ENCODE measurements around the gene FOXO1.

The FOXO1 gene

GRCh38 chr13:40635315-40635995 lies 31.0 kb downstream of the FOXO1 start:
- no peak for DNase-seq

DNA sequence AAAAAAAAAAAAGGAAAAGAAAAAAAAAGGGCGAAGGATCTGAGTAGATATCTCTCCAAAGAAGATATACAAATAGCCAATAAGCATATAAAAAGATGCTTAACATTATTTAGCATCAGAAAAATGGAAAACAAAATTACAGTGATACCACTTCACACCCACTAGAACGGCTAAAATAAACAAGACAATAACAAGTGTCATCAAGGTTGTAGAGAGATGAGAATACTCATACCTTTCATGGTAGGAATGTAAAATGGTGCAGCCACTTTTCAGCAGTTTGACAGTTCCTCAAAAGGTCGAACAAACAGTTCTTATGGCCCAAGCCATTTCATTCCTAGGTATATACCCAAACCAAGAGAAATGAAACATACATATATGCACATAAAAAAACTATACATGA lies 33.5 kb downstream of the FOXO1 start:
- no peak for DNase-seq

DNA sequence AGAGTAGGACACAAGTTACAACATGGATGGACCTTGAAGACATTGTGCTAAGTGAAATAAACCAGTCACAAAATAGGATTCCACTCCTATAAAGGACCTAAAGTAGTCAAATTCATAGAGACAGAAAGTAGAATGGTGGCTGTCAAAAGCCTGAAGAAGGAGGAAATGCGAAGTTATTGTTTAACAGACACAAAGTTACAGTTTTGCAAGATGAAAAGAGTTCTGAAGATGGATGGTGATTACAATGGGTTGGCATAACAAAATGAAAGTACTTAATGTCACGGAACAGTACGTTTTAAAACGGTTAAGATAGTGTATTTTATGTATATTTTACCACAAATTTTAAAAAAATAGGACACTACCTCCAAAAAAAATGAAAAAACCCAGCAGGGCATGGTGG lies 34.8 kb downstream of the FOXO1 start:
- no peak for DNase-seq

DNA sequence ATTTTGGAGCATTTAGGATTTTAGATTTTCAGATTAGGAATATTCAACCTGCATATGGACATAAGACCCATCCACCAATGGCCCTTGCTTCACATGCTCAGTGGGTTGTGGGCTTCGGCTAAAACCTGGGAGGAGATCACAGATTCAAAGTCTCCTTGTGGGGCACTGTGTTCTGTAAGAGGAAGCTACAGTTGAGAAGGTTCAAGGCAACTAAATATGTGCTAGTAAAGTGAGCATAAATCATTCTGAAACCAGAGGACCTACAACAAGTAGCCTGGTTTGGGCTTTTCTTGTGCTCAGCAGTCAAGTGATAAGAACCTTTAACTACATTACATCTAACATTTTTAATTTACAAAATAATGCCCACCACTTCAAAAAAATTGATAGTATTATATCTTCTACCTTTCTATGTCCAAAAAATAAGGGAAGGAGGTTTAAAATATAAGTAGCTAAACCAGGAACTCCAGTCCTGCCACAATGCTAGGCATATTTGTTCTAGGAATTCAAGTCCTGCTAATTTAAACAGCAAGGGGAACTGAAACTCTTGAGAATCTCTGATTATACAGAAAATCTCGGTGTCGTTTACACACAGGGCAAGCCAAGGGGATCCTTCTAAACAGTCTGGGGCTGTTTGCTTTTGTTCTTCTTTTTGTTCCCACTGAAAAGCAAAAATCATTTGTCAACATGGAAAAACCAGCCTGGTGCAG lies 36.6 kb downstream of the FOXO1 start:
- no peak for DNase-seq

GRCh38 chr13:40626977-40627376 lies 39.5 kb downstream of the FOXO1 start:
- no peak for DNase-seq

DNA sequence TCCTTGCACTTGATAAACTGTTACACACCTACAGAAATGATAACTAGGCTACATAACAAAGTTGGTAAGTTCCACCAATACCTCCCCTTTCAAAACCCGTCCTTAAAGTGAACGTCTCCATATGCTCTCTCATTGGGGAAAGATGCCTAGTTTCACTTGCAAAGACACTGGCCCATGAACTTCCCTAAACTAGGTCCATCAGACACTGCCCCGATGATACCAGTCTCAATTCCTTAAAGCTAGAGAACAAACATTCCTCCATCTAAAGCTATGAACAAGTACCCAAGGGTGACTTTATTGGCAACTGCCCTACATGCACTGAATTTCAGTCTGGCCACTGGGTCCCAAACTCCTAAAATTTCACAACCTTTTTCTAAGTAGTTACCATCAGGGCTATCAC lies 39.9 kb downstream of the FOXO1 start:
- DNase-seq: no peak

GRCh38 chr13:40624986-40625385 lies 41.5 kb downstream of the FOXO1 start:
- DNase-seq: no peak

DNA sequence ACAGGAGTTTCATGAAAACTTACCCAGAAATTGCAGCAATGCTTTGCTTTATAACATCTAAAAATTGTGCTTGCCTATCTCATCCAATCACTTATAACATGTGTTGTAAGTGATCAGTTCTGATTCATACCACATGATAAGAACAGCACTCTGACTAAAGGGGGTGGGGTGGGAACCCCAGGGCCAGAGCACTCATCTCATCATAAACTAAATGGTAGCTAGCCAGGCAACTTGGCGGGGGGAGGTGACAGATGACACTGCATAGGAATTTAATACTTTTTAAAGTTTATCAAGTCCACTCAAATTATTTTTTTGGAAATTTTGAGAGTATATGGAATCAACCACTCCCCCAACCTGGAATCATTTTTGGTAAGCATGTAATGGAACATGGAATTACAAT lies 42.1 kb downstream of the FOXO1 start:
- DNase-seq: peak; percentile 54

DNA sequence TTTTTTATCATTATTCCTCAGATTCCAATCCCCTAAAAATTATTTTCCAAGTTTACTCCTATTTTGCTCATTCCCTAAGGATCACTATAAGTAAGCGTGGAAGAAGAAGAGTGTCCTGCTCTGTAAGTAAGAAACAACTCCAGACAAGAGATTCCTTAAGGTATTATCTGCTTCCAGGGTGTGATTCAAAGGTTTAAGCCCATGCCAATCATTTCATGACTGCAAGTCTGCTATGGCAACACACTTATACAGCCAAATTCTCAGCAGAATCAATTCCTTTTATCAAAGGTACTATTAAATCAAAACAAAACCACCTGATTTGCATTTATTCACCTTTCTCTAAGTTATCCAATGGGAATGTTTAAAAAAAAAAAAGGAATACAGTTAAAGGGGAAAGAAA lies 43.7 kb downstream of the FOXO1 start:
- no peak for DNase-seq

DNA sequence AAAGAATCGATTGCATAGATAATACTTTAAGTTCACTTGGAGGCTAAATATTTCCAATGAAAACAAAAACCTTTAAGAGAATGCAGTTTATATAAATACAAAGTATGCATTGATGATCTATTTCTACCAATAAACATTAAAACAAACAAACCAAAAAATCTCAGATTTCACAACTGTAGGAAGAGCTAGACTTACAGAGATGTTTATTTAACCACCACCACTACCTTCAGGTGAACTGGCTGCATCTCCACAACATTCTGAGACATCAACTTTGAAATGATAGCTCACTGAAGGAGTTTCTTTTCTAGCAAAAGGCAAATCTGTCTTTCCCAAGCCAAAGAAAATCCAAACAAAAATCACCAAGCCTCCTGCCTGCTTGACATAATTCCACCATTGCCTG lies 44.2 kb downstream of the FOXO1 start:
- no peak for DNase-seq

- DNase-seq: no peak
Observed at GRCh38 chr13:40619479-40619814, 47.0 kb downstream of the FOXO1 start.

- DNase-seq: no peak
Observed at GRCh38 chr13:40618581-40619478, 47.6 kb downstream of the FOXO1 start.

DNA sequence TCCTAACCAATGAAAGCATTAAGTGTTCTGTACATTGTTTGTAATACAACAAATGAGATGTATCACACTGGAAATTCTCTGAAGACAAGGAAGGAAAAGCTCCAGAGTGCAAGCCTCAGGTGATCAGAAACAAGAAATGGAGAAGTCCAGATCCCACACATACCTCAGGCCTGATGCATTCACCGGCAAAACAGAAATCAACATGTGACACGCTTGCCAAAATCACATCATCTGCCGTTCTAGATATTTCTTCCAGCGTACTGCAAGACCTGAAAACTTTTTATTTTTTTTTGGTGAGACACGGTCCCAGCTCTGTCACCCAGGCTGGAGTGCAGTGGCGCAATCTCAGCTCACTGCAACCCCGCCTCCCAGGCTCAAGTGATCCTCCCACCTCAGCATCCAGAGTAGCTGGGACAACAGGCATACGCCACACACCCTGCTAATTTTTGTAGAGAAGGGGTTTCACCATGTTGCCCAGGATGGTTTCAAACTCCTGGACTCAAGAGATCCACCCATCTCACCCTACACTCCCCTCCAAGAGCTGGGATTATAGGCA lies 48.6 kb downstream of the FOXO1 start:
- DNase-seq: no peak

GRCh38 chr13:40615619-40616018 lies 50.8 kb downstream of the FOXO1 start:
- no peak for DNase-seq

GRCh38 chr13:40613914-40614313 lies 52.5 kb downstream of the FOXO1 start:
- DNase-seq: no peak

DNA sequence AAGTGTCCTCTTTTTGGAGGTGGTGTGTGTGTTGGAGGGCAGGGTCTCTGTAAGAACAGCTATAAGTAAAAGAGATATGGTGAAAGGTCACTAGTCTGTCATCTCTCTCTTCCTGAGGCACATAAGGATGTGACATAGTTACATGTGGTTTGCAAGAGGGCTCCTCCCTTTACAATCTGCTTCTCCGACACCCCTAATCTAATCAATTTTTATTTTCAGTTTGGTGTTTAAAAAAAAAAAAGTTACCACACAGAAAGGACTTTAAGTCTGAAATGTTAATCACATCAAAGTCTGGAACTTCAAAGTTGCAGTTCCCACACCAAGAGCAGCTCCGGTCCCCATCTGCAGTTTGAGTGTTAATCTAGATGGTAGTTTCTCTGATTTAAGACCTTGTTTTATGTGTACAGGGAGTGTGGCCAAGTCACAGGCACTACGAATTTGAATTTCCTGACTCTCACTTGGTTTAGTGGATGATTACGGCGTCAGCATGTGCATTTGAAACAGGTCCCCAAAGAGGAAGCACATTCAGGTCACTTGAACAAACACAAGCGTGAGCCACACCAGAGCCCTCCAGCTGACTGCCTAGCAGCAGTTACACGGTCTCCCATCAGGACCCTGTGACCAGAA lies 53.1 kb downstream of the FOXO1 start:
- peak; percentile 81 for DNase-seq

- DNase-seq: no peak
Observed at GRCh38 chr13:40612041-40612440, 54.4 kb downstream of the FOXO1 start.

- no peak for DNase-seq
Observed at GRCh38 chr13:40611635-40612034, 54.8 kb downstream of the FOXO1 start.

DNA sequence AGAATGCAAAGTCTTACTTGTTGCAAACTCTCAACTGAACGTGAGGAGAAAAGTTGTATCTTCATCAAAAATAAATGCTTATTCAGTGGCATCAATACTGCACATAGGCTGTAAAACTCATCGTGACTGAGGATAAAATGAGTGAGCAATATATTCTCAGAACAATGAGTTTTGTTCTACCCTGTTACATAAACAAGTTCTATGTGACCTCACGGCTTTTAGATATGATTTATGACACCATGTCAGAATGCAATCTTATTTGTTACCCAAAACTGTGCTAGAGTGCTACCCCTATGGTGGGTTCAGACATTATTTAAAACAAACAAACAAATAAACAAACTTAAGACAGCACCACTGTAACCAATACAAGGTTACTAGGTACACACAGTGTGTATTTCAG lies 55.4 kb downstream of the FOXO1 start:
- no peak for DNase-seq

- no peak for DNase-seq
Observed at GRCh38 chr13:40609972-40610726, 56.3 kb downstream of the FOXO1 start.

DNA sequence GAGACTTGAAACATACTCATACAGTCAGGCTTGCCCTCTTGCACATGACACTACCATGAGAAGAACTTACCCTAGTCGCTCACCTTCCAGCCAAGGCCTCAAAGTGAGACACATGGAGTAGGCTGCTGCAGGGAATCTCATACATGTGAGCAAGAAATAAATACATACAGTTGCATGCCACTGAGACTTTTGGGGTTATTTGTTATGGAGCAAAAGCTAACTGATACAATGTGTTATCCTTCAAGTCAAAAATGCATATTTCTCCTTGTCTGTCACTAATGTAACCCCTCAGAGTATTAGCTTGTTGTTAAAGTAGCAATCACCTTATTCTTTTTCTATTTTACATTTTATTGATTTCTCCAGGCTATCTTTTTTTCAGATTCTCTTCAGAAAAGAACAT lies 58.1 kb downstream of the FOXO1 start:
- DNase-seq: no peak

DNA sequence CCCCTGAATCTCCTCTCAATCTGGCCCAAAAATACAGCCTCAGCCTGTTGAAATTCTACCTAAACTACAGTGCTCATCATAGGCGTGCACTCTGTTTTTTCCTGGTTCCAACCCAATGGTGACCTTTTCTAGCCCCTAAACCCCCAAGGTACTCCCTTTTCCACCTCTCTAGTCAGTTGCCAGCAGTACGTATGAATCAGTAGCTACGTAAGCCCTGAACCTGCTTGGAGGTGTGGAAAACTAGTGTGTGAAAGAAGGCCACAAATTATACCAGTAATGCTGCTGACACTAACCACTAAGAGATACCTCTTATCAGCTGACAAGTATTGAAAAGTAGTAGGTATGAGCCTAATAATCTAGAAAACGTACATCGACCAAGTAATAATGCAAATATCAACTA lies 60.9 kb downstream of the FOXO1 start:
- no peak for DNase-seq
